Kasumi-1 (cell line): ENCODE data around the gene PRDX2.
"Not testable (repeated sequence)": the region's sequence is repeated elsewhere in the genome, so short reads cannot be mapped to it uniquely, and the experiment has no call there.

Experiments
- DNase-seq, 2 experiments: peaks; one replicate each; lab custom pipeline; 2025; lab: John Stamatoyannopoulos, UW

The PRDX2 gene

DNA sequence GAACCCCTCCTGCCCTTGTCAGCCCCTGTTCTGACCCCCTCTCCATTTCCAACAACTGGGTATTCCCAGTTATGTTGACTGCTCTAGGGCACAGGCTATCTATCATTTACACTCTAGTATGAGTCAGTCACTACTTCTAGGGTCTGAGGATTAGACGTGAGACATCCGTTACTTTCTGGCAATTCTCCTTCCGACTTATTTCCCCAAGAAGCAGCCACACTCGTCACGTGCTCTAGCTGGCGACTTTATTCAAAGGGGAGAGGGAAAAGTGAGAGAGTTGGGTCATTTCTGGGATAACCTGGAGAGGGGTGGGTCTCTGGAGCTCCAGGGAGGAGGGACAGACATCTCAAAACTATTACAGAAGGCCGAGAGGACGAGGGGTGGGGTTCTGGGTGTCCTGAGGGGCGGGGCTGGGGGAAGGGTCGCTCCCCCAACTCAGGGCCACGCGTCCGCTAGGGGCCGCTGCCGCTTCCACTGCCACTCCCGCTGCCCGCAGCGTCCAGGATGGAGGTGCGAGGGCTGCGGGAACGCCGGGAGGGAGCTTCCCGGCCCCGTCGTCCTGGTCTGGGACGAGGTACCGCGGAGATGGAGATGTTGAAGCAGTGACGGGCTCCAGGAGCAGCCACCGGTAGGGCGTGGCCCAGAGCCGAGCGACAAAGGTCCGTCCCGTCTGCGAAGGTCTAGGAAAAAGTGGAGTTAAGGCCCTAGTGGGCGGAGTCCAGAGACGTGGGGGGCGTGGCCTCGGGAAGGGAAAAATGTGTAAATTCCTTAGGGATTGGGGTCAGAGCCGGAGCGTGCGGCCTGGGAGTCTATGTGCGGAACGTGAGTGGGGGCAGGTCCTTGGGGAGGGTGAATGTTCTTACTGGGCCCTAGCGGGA is 23.9 kb upstream of the PRDX2 start:
- no peak for DNase-seq

DNA sequence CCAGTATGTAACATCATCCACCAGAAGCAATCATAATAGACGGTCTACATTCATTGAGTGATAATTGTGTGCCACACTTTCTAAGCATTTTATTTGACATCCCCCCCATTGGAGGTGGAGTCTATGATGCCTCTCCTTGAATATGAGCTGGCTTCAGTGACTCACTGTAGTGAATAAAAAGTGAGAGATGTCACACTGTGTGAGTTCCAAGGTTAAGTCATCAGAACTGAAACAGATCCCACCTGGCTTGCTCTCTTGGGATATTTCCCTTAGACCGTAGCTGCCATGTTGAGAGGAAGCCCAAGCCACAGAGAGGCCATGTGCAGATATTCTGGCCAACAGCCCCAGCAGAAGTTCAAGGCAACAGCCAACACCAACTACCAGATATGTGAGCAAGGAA is 20.2 kb upstream of the PRDX2 start:
- no peak for DNase-seq

DNA sequence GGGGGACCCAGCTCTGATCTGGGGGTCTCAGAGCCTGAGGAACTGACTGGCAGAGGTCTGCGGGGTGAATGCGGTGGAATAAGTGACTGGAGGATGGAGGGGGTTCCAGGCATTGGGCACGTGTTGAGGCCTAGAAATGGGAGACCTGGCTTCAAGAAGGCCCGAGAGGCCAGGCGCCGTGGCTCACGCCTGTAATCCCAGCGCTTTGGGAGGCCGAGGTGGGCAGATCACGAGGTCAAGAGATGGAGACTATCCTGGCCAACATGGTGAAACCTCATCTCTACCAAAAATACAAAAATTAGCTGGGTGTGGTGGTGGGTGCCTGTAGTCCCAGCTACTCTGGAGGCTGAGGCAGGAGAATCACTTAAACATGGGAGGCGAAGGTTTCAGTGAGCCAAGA is 16.2 kb upstream of the PRDX2 start:
- DNase-seq: not testable (repeated sequence)

DNA sequence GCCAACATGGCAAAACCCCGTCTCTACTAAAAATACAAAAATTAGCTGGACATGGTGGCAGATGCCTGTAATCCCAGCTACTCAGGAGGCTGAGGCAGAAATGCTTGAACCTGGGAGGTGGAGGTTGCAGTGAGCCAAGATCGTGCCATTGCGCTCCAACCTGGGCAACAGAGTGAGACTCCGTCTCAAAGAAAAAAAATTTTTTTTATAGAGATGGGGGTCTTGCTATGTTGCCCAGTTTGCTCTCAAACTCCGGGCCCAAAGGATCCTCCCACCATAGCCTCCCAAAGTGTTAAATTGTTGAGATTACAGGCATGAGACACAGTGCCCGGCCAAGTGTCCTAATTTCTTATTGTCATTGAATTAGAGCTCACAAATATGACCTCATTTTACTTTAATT is 15.6 kb upstream of the PRDX2 start:
- DNase-seq: not testable (repeated sequence)

DNA sequence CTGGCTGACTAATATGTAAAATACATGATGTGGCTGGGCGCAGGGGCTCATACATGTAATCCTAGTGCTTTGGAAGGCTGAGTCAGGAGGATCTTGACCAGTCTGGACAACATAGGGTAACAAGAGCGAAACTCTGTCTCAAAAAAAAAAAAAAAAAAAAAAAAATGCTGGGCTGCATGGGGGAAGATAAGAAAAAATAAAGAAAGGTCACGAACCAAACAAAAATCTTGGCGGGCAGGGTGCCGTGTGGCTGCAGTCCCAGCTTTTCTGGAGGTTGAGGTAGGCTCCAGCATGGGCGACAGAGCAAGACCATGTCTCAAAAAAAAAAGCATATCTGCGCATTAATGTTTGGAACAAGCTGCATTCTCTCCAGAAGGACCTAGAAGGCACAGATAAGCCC is 13.5 kb upstream of the PRDX2 start:
- no peak for DNase-seq

DNA sequence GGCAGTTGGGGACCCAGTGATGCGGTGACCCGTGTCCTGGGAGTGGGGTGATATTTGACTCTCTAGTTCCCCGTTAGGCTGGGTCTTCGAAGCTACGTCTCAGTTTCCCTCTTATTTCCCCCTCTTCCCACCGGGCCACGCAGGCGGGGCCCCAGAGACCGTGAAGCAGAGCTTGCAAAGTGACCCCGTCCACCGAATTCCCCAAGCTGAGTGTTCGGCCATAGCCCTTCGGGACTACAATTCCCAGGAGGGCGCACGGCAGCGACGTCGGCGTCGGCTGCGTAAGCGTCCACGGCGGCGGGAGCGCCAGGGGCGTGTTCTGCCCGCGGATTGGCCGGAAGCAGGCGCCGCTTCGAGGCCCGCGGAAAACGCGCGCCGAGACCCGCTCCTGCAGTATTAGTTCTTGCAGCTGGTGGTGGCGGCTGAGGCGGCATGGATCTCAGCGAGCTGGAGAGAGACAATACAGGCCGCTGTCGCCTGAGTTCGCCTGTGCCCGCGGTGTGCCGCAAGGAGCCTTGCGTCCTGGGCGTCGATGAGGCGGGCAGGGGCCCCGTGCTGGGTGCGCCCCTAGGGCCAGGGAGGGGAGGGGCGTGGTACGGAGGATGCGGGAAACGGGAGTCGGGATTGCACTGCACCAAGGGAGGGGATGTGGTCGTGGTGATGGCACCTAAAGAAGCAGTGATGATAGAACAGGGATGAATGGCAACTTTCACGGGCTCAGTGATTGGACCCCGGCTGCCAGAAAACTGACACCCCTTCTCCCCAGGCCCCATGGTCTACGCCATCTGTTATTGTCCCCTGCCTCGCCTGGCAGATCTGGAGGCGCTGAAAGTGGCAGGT is 4.9 kb upstream of the PRDX2 start, which contains the start of gene RNASEH2A:
TSS of gene RNASEH2A (plus strand) at position 343 of the 840 bp plus-strand sequence. CDS start at position 433, 90 bp downstream.
- peak; percentile 75 to 87 for DNase-seq

DNA sequence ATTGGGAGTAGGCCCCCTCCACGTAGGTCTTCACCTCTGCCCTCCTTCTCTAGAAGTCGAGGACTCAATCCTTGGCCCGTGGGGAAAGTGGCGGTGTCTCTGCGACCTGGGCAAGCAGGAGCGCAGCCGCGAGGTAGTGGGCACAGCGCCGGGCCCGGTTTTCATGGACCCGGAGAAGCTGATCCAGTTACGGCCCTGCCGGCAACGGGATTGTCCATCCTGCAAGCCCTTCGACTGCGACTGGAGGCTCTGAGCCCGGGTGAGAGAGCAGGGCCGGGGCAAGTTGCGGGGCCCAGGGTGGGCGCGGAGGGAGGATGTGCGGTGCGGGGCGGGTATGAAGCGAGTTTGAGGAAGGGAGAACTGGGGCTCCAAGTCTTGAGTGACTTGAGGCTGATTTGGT is 2.5 kb upstream of the PRDX2 start:
- no peak for DNase-seq

DNA sequence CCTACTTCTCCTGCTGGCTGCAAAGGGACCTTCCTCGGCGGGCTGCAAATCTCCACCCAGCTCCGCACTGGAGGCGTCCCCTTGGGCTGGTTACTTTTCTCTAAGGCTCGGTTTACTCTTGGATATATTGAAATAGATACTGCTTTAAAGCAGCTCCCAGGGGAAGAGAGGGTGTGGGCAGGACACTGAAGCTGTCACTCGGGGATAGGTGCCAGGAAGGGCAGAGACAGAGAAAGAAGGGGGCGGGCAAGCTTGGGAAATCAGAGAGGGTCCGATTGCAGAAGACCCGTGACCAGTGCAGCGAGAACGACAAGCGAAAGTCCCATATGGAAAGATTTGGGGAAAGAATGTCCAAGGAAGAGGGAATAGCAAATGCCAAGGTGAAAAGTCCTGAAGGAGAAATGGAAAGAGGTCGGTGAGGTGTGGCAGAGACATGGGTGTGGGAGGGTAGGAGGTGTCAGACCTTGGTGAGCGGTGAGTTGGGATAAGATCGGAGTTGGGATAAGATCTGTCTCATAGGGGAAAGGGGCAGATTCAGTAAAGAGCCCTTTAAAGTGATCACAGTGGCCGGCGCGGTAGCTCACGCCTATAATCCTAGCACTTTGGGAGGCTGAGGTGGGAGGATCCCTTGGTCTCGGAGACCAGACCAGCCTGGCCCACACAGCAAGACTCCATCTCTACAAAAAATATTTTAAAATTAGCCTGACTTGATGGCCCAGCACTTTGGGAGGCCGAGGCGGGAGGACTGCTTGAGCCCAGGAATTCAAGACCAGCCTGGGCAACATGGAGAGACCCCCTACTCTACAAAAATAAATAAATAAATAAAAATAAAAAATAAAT is 887 bp upstream of the PRDX2 start:
- DNase-seq: peak in 1 of 2 experiments; percentile 42

DNA sequence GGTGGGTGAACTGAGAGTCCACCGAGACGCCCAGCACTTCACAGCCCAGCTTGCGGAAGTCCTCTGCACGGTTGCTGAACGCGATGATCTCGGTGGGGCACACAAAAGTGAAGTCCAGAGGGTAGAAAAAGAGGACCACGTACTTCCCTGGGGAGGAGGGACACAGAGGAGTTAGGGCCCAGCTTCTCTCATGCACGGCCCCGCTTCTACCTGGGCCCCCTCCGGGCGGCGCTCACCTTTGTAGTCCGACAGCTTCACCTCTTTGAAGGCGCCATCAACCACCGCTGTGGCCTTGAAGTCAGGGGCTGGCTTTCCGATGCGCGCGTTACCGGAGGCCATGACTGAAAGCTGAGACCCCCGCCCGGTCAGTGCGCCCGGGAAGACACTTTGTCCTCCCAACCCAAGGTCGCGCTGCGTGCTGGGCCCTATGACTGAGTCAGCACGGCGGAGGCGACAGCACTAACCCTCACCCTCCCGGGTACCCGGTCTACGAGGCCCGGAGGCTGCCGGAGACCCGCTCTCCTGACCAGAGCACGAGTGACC is 606 bp downstream of the PRDX2 start:
- no peak for DNase-seq

DNA sequence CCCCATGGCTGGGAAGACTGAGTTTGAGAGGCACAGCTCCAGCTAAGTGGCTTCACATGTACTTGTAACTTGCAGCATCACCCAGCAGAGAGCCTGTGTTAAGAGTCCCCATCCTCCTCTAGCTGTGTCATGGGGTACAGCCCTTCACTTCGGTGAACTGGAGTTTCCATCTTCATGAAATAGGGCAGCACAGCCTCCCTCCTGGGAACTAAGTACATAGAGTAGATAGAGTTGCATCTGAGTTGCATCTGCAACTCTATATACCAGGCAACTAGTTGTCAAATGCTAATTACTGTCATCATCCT is 1.2 kb downstream of the PRDX2 start:
- DNase-seq: no peak

DNA sequence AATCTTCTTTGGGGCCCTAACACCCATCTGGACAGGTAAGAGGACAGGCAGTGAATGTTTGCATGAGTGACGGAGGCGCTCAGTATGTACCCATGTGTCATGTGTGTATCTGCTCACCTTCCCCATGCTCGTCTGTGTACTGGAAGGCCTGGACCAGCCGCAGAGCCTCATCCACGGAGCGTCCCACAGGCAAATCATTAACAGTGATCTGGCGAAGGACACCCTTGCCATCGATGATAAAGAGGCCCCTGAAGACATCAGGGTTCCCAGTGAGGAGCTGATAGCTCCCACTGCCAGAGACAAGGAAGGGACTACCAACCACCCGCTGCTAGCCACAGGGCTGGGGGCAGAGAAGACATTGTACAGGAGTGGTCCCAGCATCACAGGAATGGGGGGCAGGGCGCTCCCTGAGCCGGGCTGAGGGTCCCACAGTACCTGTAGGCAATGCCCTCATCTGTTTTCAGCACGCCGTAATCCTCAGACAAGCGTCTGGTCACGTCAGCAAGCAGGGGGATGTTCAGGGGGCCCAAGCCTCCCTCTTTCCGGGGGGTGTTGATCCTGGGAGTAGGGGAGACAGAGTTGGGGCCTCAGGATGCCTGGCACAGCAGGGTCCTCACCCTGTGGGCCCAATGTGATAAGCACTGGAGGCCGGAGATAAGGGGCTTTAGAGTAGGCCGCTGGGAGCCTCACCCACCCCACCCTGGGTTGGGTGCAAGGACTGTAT is 1.7 kb downstream of the PRDX2 start:
- DNase-seq: no peak

DNA sequence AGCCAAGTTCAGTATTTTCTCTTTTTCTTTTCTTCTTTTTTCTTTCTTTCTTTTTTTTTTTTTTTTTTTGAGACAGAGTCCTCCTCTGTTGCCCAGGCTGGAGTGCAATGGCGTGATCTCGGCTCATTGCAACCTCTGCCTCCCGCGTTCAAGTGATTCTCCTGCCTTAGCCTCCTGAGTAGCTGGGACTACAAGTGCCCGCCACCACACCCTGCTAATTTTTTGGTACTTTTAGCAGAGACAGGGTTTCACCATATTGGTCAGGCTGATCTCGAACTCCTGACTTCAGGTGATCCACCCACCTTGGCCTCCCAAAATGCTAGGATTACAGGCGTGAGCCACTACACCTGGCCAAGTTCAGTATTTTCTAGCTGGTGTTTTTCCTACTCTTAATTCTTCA is 4.0 kb downstream of the PRDX2 start:
- not testable (repeated sequence) for DNase-seq

DNA sequence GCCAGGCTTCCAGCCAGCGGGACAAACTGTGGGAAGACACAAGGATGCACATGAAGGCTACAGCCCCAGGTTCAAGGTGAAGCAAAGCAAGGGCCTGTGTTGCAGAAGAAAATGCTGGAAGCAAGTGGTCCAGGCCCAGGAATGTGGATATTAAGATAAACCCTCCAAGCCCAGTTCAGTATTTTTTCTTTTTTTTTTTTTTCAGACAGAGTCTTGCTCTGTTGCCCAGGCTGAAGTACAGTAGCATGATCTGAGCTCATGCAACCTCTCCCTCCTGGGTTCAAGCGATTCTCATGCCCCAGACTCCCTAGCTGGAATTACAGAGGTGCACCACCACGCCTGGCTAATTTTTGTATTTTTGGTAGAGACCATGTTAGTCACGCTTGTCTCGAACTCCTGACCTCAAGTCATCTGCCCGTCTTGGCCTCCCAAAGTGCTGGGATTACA is 4.4 kb downstream of the PRDX2 start:
- DNase-seq: no peak

DNA sequence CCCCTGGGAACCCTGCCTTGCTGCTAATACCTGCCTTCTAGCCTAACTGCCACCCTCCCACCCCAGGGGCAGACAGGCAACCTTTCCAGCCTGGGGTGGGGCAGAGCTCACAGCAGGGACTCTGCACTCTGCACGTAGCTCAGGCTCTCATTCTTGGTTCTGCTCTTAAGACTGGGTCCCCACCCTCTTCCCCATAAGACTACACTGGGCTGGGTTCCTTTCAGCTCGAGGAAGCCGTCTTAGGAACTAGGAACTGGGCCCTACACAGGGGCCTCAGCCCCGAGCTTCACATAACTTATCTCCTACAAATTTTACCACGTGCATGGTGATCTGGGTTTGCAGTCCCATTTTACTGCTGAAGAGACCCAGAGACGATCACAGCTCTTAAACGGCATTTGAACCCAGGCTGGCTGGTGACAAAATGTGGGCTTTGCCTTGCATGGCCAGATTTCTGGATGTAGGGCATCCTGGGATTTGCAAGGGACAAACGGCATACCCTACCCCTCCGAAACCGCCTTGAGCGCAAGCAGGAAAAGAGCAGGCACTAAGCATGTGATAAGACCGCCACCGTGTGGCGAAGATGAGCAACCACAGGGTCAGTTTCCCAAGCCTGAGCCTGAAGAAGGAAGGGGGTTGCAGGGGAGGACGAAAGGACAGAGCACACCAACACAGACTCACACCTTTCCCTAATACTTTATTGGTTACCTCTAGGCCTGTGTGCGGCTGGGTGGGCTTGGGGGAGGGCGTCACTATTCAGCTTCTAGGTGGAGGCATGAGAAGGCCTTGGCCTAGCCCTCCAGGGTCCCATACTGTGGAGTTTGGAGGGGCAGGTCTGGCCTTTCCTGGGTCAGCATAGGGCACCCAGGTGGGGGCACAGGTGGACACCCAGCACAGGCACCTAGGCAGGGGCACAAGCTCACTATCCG is 5.2 kb downstream of the PRDX2 start:
- DNase-seq: peak; percentile 86 to 89

DNA sequence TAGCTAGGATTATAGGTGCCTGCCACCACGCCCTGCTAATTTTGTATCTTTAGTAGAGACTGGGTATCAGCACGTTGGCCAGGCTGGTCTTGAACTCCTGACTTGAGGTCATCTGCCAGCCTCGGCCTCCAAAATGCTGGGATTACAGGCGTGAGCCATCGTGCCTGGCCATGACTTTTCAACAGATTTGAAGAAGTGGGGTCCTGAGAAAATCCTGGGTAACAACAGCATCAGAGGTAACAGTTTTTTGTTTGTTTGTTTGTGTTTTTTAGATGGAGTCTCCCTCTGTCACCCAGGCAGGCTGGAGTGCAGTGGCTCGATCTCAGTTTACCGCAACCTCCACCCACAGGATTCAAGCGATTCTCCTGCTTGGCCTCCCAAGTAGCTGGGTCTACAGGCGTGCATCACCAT is 6.6 kb downstream of the PRDX2 start:
- DNase-seq: no peak

DNA sequence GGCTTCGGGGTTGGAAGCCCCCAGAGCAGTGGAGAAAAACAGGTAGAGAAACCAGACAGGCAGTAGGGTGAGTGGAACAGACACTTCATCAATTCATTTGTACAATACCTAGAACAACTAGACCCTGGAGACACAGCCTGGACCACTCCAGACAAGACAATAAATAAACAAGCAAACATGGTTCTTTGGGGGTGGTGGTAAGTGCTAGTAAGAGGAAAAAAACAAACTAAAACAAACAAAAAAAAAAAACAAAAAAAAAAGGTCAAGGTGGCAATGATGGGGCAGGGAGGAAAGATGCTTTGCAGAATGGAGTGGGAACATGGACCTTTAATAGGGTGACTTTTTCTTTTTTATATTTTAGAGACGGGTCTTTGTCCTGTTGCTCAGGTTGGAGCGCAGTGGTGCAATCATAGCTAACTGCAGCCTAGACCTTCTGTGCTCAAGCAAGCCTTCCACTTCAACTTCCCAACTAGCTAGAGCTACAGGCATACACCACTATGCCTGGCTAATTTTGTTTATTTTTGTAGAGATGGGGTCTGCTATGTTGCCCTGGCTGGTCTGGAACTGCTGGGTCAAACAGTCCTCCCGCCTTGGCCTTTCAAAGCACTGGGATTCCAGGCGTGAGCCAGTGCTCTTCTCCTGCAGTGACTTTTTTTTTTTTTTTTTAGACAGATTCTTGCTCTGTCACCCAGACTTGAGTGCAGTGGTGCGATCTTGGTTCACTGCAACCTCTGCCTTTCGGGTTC is 7.2 kb downstream of the PRDX2 start:
- DNase-seq: no peak

DNA sequence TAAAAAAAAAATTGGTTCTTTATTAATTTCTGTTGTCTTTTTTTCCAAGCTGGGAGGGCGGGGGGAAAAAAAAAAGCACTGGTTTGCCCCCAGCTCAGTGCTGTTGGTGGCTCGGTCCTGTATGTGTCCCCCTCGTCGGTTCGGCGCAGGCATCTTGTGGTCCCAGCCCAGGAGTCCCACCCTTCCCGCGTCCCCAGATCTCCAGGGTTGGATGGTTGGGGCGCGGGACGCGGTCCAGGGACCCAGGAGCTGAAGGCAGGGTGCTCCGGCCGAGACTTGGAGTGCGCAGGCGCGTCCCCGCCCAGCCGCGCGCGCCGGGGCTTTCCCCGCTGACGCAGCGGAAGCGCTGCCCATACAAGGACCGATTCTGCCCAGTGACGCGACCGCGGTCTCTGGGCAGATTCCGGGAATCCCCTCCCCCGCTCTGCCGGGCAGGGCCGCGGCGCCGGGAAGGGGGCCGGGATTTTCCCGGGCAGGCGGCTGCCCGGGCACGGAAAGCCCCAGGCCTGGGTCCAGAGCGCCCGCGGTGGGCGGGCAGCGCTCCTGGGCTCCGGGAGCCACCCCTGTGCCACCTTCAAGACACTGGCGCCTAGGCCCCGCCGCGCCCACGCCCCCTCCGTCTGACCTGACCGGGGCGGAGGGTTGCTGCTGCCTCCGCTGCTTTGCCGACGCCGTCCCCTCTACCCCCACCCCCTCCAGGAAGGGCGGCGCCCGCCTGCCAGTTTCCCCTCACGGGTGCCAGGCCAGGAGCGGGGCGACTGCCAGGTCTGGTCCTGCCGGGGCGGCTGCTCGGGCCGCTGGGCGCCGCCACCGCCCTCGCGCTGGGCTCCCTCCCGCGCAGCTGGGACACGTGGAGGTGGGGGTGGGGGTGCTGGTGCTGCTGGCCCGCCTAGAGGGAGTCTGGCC is 8.1 kb downstream of the PRDX2 start:
- peak; percentile 73 to 82 for DNase-seq

DNA sequence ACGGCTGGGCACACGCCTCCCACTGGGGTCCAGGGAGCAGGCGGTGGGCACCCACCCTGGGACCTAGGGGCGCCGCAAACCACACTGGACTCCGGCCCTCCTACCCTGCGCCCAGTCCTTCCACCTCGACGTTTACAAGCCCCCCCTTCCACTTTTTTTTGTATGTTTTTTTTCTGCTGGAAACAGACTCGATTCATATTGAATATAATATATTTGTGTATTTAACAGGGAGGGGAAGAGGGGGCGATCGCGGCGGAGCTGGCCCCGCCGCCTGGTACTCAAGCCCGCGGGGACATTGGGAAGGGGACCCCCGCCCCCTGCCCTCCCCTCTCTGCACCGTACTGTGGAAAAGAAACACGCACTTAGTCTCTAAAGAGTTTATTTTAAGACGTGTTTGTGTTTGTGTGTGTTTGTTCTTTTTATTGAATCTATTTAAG is 8.7 kb downstream of the PRDX2 start:
- no peak for DNase-seq
